HepG2 (cell line): ENCODE data around the gene PLEKHN1. TPM values are rescaled to one million over a fixed set of nuclear protein-coding genes. Genes with fewer than 3 reads are reported as not detected.

Experiments
- AGO1 ChIP-seq: fragments of 200-400 bp; formaldehyde crosslinking; IDR thresholded peaks from 2 replicates; pipeline ENCODE4 v1.6.1; 2017; ENCODE audit warnings: mild to moderate bottlenecking, low read depth, low read length, moderate library complexity; ENCODE audit not compliant: poor library complexity, severe bottlenecking
- AGO2 ChIP-seq: fragments of 200-400 bp; formaldehyde crosslinking; optimal IDR thresholded peaks from 2 replicates; pipeline ENCODE3; 2017; ENCODE audit warnings: mild to moderate bottlenecking, low read depth, low read length, moderate library complexity
- BHLHE40 ChIP-seq: IDR thresholded peaks from 2 replicates; pipeline ENCODE4 v1.6.1; 2011; ENCODE audit warnings: low read length, improper control_type of control experiment
- FOXK2 ChIP-seq: fragments of 450-650 bp; IDR thresholded peaks from 2 replicates; pipeline ENCODE4 v1.6.1; 2016
- HDAC2 ChIP-seq: sonication (generic); formaldehyde crosslinking; IDR thresholded peaks from 2 replicates; pipeline ENCODE4 v1.4.0; 2020; ENCODE audit warnings: missing genetic modification reagents
- HNRNPH1 ChIP-seq: fragments of 200-400 bp; formaldehyde crosslinking; optimal IDR thresholded peaks from 2 replicates; pipeline ENCODE3; 2017; ENCODE audit warnings: mild to moderate bottlenecking, low read depth, low read length
- NFIC ChIP-seq: IDR thresholded peaks from 2 replicates; pipeline ENCODE4 v1.6.1; 2012; ENCODE audit warnings: mild to moderate bottlenecking, low read length, inconsistent platforms
- RCOR2 ChIP-seq: IDR thresholded peaks from 2 replicates; pipeline ENCODE4 v1.6.1; 2016; ENCODE audit warnings: missing biosample characterization, missing genetic modification reagents
- REL ChIP-seq: sonication (generic); formaldehyde crosslinking; conservative IDR thresholded peaks from 2 replicates; pipeline ENCODE4 v1.8.0; 2022; ENCODE audit warnings: mild to moderate bottlenecking, missing genetic modification reagents, moderate library complexity
- SAP130 ChIP-seq: IDR thresholded peaks from 2 replicates; pipeline ENCODE4 v1.6.1; 2016; ENCODE audit warnings: low read depth
- SP2 ChIP-seq: sonication (generic); formaldehyde crosslinking; IDR thresholded peaks from 2 replicates; pipeline ENCODE4 v1.5.1; 2020; ENCODE audit warnings: mild to moderate bottlenecking, missing genetic modification reagents
- ZNF317 ChIP-seq: sonication (generic); formaldehyde crosslinking; IDR thresholded peaks from 2 replicates; pipeline ENCODE4 v1.5.0; 2020; ENCODE audit warnings: mild to moderate bottlenecking, missing genetic modification reagents
- ZNF543 ChIP-seq: sonication (generic); formaldehyde crosslinking; IDR thresholded peaks from 2 replicates; pipeline ENCODE4 v1.4.0; 2020; ENCODE audit warnings: mild to moderate bottlenecking, missing genetic modification reagents
- ZNF552 ChIP-seq: sonication (generic); formaldehyde crosslinking; IDR thresholded peaks from 2 replicates; pipeline ENCODE4 v1.9.0; 2022; ENCODE audit warnings: missing genetic modification reagents, mild to moderate bottlenecking, borderline replicate concordance
- ZNF556 ChIP-seq: sonication (generic); formaldehyde crosslinking; IDR thresholded peaks from 2 replicates; pipeline ENCODE4 v1.4.0; 2020; ENCODE audit warnings: mild to moderate bottlenecking, missing genetic modification reagents, borderline replicate concordance
- ZNF598 ChIP-seq: sonication (generic); formaldehyde crosslinking; IDR thresholded peaks from 2 replicates; pipeline ENCODE4 v1.5.1; 2020; ENCODE audit warnings: mild to moderate bottlenecking, missing genetic modification reagents, borderline replicate concordance
- ZNF703 ChIP-seq: sonication (generic); formaldehyde crosslinking; IDR thresholded peaks from 2 replicates; pipeline ENCODE4 v1.5.1; 2020; ENCODE audit warnings: missing genetic modification reagents, mild to moderate bottlenecking, moderate library complexity, borderline replicate concordance
- ZNF772 ChIP-seq: sonication (generic); formaldehyde crosslinking; IDR thresholded peaks from 2 replicates; pipeline ENCODE4 v1.5.0; 2020; ENCODE audit warnings: mild to moderate bottlenecking, missing genetic modification reagents
- polyA plus RNA-seq, 8 experiments: library from polyadenylated mRNA; depleted of rRNA in 3 of 8; stranded (reverse) in 7 of 8; unstranded in 1 of 8; fragments of >200 nt; fragmentation: Illumina TruSeq in 4 of 8; extraction: Trizol in 4 of 8; gene quantifications; 2 replicates each; pipeline versions ENCODE4 v1.2.1 to v1.2.3, GENCODE V29; 2011 to 2016; ENCODE audit warnings: low read depth in 4 of 8, missing spikeins in 1 of 8, mixed read lengths in 1 of 8; ENCODE audit not compliant: insufficient read depth in 1 of 8
- total RNA-seq, 5 experiments: library from RNA; depleted of rRNA; stranded (reverse); fragments of >200 nt; fragmentation: Illumina TruSeq; extraction: Trizol; gene quantifications; 2 replicates each; pipeline ENCODE4 v1.2.3, GENCODE V29; 2016; ENCODE audit warnings: low read depth in 1 of 5
- TF ChIP-seq, protein P1 (sequence below): sonication (generic); formaldehyde crosslinking; conservative IDR thresholded peaks from 2 replicates; pipeline ENCODE4 v1.8.0; 2022; ENCODE audit warnings: mild to moderate bottlenecking, moderate library complexity, missing genetic modification reagents
- TF ChIP-seq, protein P2 (sequence below): sonication (generic); formaldehyde crosslinking; conservative IDR thresholded peaks from 2 replicates; pipeline ENCODE4 v1.4.0; 2020; ENCODE audit warnings: missing genetic modification reagents
- TF ChIP-seq, protein P3 (sequence below): sonication (generic); formaldehyde crosslinking; IDR thresholded peaks from 2 replicates; pipeline ENCODE4 v1.8.1; 2022; ENCODE audit warnings: low read depth, mild to moderate bottlenecking, missing genetic modification reagents
- TF ChIP-seq, protein P4 (sequence below): IDR thresholded peaks from 2 replicates; pipeline ENCODE4 v1.6.1; 2012; ENCODE audit warnings: inconsistent platforms
- TF ChIP-seq, protein P5 (sequence below): sonication (generic); formaldehyde crosslinking; IDR thresholded peaks from 2 replicates; pipeline ENCODE4 v1.9.0; 2021; ENCODE audit warnings: missing genetic modification reagents, mild to moderate bottlenecking, borderline replicate concordance

The PLEKHN1 gene
- total and polyA plus RNA-seq, 2 of the 13 experiments (the other 11 are each of a cell fraction or from before 2014, with no cell fraction given) = 0.42 to 0.58 TPM

DNA sequence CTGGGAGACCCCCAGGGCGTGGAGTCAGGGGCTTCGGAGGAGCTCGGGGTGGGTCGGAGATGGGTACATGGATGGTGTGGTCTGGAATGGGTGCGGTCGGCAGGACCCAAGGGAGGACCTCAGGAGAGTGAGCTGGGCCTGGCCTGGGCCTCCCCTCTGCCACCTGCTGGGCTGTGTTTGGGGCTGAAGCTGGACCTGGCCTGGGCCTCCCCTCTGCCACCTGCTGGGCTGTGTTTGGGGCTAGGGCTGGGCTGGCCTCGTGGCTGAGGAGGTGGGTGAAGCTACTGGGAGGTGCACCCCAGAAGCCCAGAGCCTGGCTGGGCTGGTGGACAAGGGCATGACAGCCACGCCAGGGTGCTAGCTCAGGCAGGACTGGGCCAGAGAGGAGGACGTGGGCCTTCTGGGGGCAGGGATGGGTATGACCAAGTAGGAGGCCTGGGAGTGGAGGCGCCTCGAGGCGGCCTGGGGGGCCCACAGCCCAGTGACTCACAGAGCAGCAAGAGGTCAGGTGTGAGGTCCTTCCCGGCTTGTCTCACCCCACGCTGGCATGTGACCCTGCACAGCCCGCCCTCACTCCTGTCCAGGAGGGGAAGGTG is 28.1 kb upstream of the PLEKHN1 start (continued):
- TF ChIP-seq ZNF703 (CRISPR knock-in tag) (no peak), SP2 (CRISPR knock-in tag) (no peak), FOXK2 (no peak), ZNF598 (CRISPR knock-in tag) (no peak), AGO1 (no peak), ZNF772 (CRISPR knock-in tag) (no peak), BHLHE40 (no peak), REL (no peak), AGO2 (no peak), RCOR2 (CRISPR knock-in tag) (no peak), HDAC2 (CRISPR knock-in tag) (no peak), ZNF552 (no peak), ZNF543 (CRISPR knock-in tag) (no peak), HNRNPH1 (no peak), NFIC (no peak), ZNF556 (CRISPR knock-in tag) (no peak), ZNF317 (CRISPR knock-in tag) (no peak), SAP130 (CRISPR knock-in tag) (0 out of 2 replicates have a peak, but pooled peaks have one; percentile 10)
- TF ChIP-seq, protein P1, sequence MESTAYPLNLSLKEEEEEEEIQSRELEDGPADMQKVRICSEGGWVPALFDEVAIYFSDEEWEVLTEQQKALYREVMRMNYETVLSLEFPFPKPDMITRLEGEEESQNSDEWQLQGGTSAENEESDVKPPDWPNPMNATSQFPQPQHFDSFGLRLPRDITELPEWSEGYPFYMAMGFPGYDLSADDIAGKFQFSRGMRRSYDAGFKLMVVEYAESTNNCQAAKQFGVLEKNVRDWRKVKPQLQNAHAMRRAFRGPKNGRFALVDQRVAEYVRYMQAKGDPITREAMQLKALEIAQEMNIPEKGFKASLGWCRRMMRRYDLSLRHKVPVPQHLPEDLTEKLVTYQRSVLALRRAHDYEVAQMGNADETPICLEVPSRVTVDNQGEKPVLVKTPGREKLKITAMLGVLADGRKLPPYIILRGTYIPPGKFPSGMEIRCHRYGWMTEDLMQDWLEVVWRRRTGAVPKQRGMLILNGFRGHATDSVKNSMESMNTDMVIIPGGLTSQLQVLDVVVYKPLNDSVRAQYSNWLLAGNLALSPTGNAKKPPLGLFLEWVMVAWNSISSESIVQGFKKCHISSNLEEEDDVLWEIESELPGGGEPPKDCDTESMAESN (CRISPR knock-in tag) = no peak
- TF ChIP-seq, protein P2, sequence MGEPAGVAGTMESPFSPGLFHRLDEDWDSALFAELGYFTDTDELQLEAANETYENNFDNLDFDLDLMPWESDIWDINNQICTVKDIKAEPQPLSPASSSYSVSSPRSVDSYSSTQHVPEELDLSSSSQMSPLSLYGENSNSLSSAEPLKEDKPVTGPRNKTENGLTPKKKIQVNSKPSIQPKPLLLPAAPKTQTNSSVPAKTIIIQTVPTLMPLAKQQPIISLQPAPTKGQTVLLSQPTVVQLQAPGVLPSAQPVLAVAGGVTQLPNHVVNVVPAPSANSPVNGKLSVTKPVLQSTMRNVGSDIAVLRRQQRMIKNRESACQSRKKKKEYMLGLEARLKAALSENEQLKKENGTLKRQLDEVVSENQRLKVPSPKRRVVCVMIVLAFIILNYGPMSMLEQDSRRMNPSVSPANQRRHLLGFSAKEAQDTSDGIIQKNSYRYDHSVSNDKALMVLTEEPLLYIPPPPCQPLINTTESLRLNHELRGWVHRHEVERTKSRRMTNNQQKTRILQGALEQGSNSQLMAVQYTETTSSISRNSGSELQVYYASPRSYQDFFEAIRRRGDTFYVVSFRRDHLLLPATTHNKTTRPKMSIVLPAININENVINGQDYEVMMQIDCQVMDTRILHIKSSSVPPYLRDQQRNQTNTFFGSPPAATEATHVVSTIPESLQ (CRISPR knock-in tag) = no peak
- TF ChIP-seq, protein P3, sequence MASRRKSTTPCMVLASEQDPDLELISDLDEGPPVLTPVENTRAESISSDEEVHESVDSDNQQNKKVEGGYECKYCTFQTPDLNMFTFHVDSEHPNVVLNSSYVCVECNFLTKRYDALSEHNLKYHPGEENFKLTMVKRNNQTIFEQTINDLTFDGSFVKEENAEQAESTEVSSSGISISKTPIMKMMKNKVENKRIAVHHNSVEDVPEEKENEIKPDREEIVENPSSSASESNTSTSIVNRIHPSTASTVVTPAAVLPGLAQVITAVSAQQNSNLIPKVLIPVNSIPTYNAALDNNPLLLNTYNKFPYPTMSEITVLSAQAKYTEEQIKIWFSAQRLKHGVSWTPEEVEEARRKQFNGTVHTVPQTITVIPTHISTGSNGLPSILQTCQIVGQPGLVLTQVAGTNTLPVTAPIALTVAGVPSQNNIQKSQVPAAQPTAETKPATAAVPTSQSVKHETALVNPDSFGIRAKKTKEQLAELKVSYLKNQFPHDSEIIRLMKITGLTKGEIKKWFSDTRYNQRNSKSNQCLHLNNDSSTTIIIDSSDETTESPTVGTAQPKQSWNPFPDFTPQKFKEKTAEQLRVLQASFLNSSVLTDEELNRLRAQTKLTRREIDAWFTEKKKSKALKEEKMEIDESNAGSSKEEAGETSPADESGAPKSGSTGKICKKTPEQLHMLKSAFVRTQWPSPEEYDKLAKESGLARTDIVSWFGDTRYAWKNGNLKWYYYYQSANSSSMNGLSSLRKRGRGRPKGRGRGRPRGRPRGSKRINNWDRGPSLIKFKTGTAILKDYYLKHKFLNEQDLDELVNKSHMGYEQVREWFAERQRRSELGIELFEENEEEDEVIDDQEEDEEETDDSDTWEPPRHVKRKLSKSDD (CRISPR knock-in tag) = no peak
- TF ChIP-seq, protein P4, sequence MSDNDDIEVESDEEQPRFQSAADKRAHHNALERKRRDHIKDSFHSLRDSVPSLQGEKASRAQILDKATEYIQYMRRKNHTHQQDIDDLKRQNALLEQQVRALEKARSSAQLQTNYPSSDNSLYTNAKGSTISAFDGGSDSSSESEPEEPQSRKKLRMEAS = peak; percentile 44; the same call in 1 of the 2 replicates
- TF ChIP-seq, protein P5, sequence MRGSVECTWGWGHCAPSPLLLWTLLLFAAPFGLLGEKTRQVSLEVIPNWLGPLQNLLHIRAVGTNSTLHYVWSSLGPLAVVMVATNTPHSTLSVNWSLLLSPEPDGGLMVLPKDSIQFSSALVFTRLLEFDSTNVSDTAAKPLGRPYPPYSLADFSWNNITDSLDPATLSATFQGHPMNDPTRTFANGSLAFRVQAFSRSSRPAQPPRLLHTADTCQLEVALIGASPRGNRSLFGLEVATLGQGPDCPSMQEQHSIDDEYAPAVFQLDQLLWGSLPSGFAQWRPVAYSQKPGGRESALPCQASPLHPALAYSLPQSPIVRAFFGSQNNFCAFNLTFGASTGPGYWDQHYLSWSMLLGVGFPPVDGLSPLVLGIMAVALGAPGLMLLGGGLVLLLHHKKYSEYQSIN (CRISPR knock-in tag) = no peak
